ENCODE measurements around the gene DEPDC7. TPM values are rescaled to one million over a fixed set of nuclear protein-coding genes. Genes with fewer than 3 reads are reported as not detected.

Gene DEPDC7
- total RNA-seq, 1 donor from 2014 or later: 0.55 TPM

GRCh38 chr11:32985600-32985999 lies 30.1 kb upstream of the DEPDC7 start:
- Histone ChIP-seq H3K27me3 (ENCODE audit: low read depth) (no peaks in the 10 kb centered on the region), H3K36me3 (no peaks in the 10 kb centered on the region), H3K27ac (replicated peaks) (no peak overlapping the region), H3K4me3 (no peak overlapping the region), H3K4me1 (no peaks in the 10 kb centered on the region), H3K9me3 (replicated peaks) (peaks cover 7% of the 10 kb centered on the region)
- no peak for DNase-seq
- intact Hi-C loops (cut with micrococcal nuclease): no loop called here
- TF ChIP-seq CTCF (IDR thresholded peaks at IDR 0.05; ENCODE audit: borderline replicate concordance): no peak

GRCh38 chr11:32987851-32988250 lies 27.8 kb upstream of the DEPDC7 start:
- Histone ChIP-seq H3K4me3 (no peak overlapping the region), H3K27ac (replicated peaks) (no peak overlapping the region), H3K4me1 (no peaks in the 10 kb centered on the region), H3K9me3 (replicated peaks) (peaks cover 27% of the 10 kb centered on the region), H3K36me3 (no peaks in the 10 kb centered on the region), H3K27me3 (ENCODE audit: low read depth) (no peaks in the 10 kb centered on the region)
- DNase-seq: no peak
- intact Hi-C loops (cut with micrococcal nuclease): no loop called here
- no peak for TF ChIP-seq CTCF (IDR thresholded peaks at IDR 0.05; ENCODE audit: borderline replicate concordance)

- no peaks in the 10 kb centered on the region for H3K36me3 ChIP-seq
- no peak overlapping the region for H3K4me3 ChIP-seq
- no peak overlapping the region for H3K27ac ChIP-seq (replicated peaks)
- no peaks in the 10 kb centered on the region for H3K27me3 ChIP-seq (ENCODE audit: low read depth)
- DNase-seq: no peak
- no peaks in the 10 kb centered on the region for H3K4me1 ChIP-seq
- intact Hi-C loops (cut with micrococcal nuclease): no loop called here
- H3K9me3 ChIP-seq (replicated peaks): peaks cover 34% of the 10 kb centered on the region
- no peak for TF ChIP-seq CTCF (IDR thresholded peaks at IDR 0.05; ENCODE audit: borderline replicate concordance)
Observed at GRCh38 chr11:32990481-32990880, 25.2 kb upstream of the DEPDC7 start.

GRCh38 chr11:32991427-32991826 lies 24.3 kb upstream of the DEPDC7 start:
- Histone ChIP-seq H3K27me3 (ENCODE audit: low read depth) (no peaks in the 10 kb centered on the region), H3K27ac (replicated peaks) (no peak overlapping the region), H3K4me3 (no peak overlapping the region), H3K9me3 (replicated peaks) (peaks cover 34% of the 10 kb centered on the region), H3K4me1 (no peaks in the 10 kb centered on the region), H3K36me3 (no peaks in the 10 kb centered on the region)
- TF ChIP-seq CTCF (IDR thresholded peaks at IDR 0.05; ENCODE audit: borderline replicate concordance): no peak
- intact Hi-C loops (cut with micrococcal nuclease): no loop called here
- DNase-seq: no peak

GRCh38 chr11:32991898-32992297 lies 23.8 kb upstream of the DEPDC7 start:
- intact Hi-C loops (cut with micrococcal nuclease): no loop called here
- TF ChIP-seq CTCF (IDR thresholded peaks at IDR 0.05; ENCODE audit: borderline replicate concordance): no peak
- Histone ChIP-seq H3K9me3 (replicated peaks) (peaks cover 34% of the 10 kb centered on the region), H3K27me3 (ENCODE audit: low read depth) (no peaks in the 10 kb centered on the region), H3K36me3 (no peaks in the 10 kb centered on the region), H3K4me1 (no peaks in the 10 kb centered on the region), H3K27ac (replicated peaks) (no peak overlapping the region), H3K4me3 (no peak overlapping the region)
- DNase-seq: no peak

- Histone ChIP-seq H3K27me3 (ENCODE audit: low read depth) (peaks cover 8% of the 10 kb centered on the region), H3K36me3 (no peaks in the 10 kb centered on the region), H3K4me3 (no peak overlapping the region), H3K9me3 (replicated peaks) (peaks cover 12% of the 10 kb centered on the region), H3K4me1 (no peaks in the 10 kb centered on the region), H3K27ac (replicated peaks) (no peak overlapping the region)
- intact Hi-C loops (cut with micrococcal nuclease): no loop called here
- TF ChIP-seq CTCF (IDR thresholded peaks at IDR 0.05; ENCODE audit: borderline replicate concordance): no peak
- DNase-seq: no peak
Observed at GRCh38 chr11:33000181-33000580, 15.5 kb upstream of the DEPDC7 start.
